GM12865 (cell line): ENCODE results near the gene HPD.

ENCODE experiments used
- DNase-seq: peaks from one replicate; pipeline ENCODE4 v3.0.0; 2010; ENCODE audit warnings: low read depth
- H3K4me3 ChIP-seq: 2 replicates; pipeline ENCODE4 v1.5.1; 2011; ENCODE audit warnings: mild to moderate bottlenecking, low read depth, low read length, control low read depth
- CTCF ChIP-seq: IDR thresholded peaks from 2 replicates; pipeline ENCODE4 v1.5.1; 2011; ENCODE audit warnings: low read length, control low read depth, low read depth, inconsistent platforms; ENCODE audit not compliant: insufficient read depth; ENCODE audit errors: missing control alignments

HPD gene

GRCh38 chr12:121837680-121838079 lies 21.0 kb downstream of the HPD start:
- DNase-seq = no peak
- no peak overlapping the region for H3K4me3 ChIP-seq
- TF ChIP-seq CTCF = no peak

GRCh38 chr12:121831571-121832245 lies 27.0 kb downstream of the HPD start:
- no peak for TF ChIP-seq CTCF
- H3K4me3 ChIP-seq = no peak overlapping the region
- no peak for DNase-seq

- H3K4me3 ChIP-seq = no peak overlapping the region
- no peak for TF ChIP-seq CTCF
- DNase-seq = no peak
These were observed 27.9 kb downstream of the HPD start for GRCh38 chr12:121830588-121831265.

- H3K4me3 ChIP-seq = no peak overlapping the region
- DNase-seq = no peak
- no peak for TF ChIP-seq CTCF
These were observed 28.5 kb downstream of the HPD start for GRCh38 chr12:121830134-121830533.

- TF ChIP-seq CTCF = no peak
- DNase-seq = no peak
- H3K4me3 ChIP-seq = no peak overlapping the region
These were observed 29.3 kb downstream of the HPD start for GRCh38 chr12:121829250-121829918.

- no peak for DNase-seq
- TF ChIP-seq CTCF = no peak
- no peak overlapping the region for H3K4me3 ChIP-seq
These were observed 29.8 kb downstream of the HPD start for GRCh38 chr12:121828826-121829225.
